Kasumi-1 (cell line): ENCODE measurements around the gene TNFAIP8L3.

Experiments
- DNase-seq, 2 experiments: peaks; one replicate each; lab custom pipeline; 2025; lab: John Stamatoyannopoulos, UW

The TNFAIP8L3 gene

GRCh38 chr15:51114437-51115119, 19.9 kb upstream of the TNFAIP8L3 start:
- no peak for DNase-seq

GRCh38 chr15:51112078-51112477, 17.4 kb upstream of the TNFAIP8L3 start:
- no peak for DNase-seq

GRCh38 chr15:51111061-51111460, 16.4 kb upstream of the TNFAIP8L3 start:
- DNase-seq, result no peak

- DNase-seq, result no peak
These were observed 15.5 kb upstream of the TNFAIP8L3 start for GRCh38 chr15:51110171-51110570.

GRCh38 chr15:51108933-51109550, 14.3 kb upstream of the TNFAIP8L3 start:
- DNase-seq, result no peak

- DNase-seq, result no peak
These were observed 12.9 kb upstream of the TNFAIP8L3 start for GRCh38 chr15:51107612-51108011.

- no peak for DNase-seq
These were observed 11.8 kb upstream of the TNFAIP8L3 start for GRCh38 chr15:51106481-51106880.

- no peak for DNase-seq
These were observed 10.8 kb upstream of the TNFAIP8L3 start for GRCh38 chr15:51105430-51106016.

- no peak for DNase-seq
These were observed 9.8 kb upstream of the TNFAIP8L3 start for GRCh38 chr15:51104512-51104911.

GRCh38 chr15:51103330-51103729, 8.6 kb upstream of the TNFAIP8L3 start:
- no peak for DNase-seq

GRCh38 chr15:51100785-51101489, 6.2 kb upstream of the TNFAIP8L3 start:
- DNase-seq, result no peak

- no peak for DNase-seq
These were observed 4.5 kb upstream of the TNFAIP8L3 start for GRCh38 chr15:51099185-51099584.

GRCh38 chr15:51098331-51098619, 3.6 kb upstream of the TNFAIP8L3 start:
- no peak for DNase-seq

GRCh38 chr15:51097553-51098330, 3.0 kb upstream of the TNFAIP8L3 start:
- peak; percentile 7 to 17 for DNase-seq

- DNase-seq, result no peak
These were observed 2.3 kb upstream of the TNFAIP8L3 start for GRCh38 chr15:51096976-51097375.

GRCh38 chr15:51095681-51096331, 1.1 kb upstream of the TNFAIP8L3 start:
- no peak for DNase-seq

GRCh38 chr15:51093839-51094605, 684 bp downstream of the TNFAIP8L3 start:
- peak in 1 of 2 experiments; percentile 5 for DNase-seq

GRCh38 chr15:51093488-51093838, 1.2 kb downstream of the TNFAIP8L3 start:
- no peak for DNase-seq

- peak; percentile 5 to 34 for DNase-seq
These were observed 2.1 kb downstream of the TNFAIP8L3 start for GRCh38 chr15:51092480-51093040.

GRCh38 chr15:51090753-51091152, 4.0 kb downstream of the TNFAIP8L3 start:
- no peak for DNase-seq
